ENCODE measurements around the gene DNAI1. TPM values are rescaled to one million over a fixed set of nuclear protein-coding genes. Genes with fewer than 3 reads are reported as not detected.

The DNAI1 gene
- total and polyA plus RNA-seq, 2 of the 4 experiments (the other 2 are of a cell fraction) = not detected

GRCh38 chr9:34491596-34491995, 33.0 kb downstream of the DNAI1 start:
- ChIA-PET POLR2A (ENCODE audit: unreplicated experiment) (no interaction called here), CTCF (no interaction called here)
- Histone ChIP-seq H3K4me3 (ENCODE audit: insufficient read depth, low read depth, low read length) (no peak overlapping the region), H2BK20ac (ENCODE audit: low read depth, low read length) (no peak overlapping the region), H3K27me3 (ENCODE audit: control insufficient read depth, insufficient read depth, low read length) (peaks cover 24% of the 10 kb centered on the region), H2BK120ac (ENCODE audit: low read depth, low read length) (no peak overlapping the region), H2BK15ac (ENCODE audit: low read depth, low read length) (no peak overlapping the region), H4K8ac (ENCODE audit: low read depth in 2 of 2, low read length in 2 of 2) (no peak overlapping the region), H2AFZ (replicated peaks; ENCODE audit: low read length, poor library complexity) (no peak overlapping the region), H3K4me2 (ENCODE audit: low read depth, low read length) (no peak overlapping the region), H3K9me1 (ENCODE audit: insufficient read depth, low read length) (no peaks in the 10 kb centered on the region), H2AK5ac (ENCODE audit: low read depth, low read length) (no peak overlapping the region), H3K18ac (ENCODE audit: low read depth, low read length) (no peak overlapping the region), H3K79me1 (ENCODE audit: low read depth in 1 of 2, low read length in 2 of 2) (no peaks in the 10 kb centered on the region), H3K4me1 (ENCODE audit: control insufficient read depth, insufficient read depth, low read length) (no peaks in the 10 kb centered on the region), H3K14ac (replicated peaks; ENCODE audit: low read depth, low read length) (no peak overlapping the region), H4K5ac (ENCODE audit: low read depth, low read length) (no peak overlapping the region), H3K23ac (ENCODE audit: low read depth, low read length) (no peak overlapping the region), H2AK9ac (replicated peaks; ENCODE audit: low read depth, low read length, poor library complexity) (no peak overlapping the region), H3K27ac (ENCODE audit: insufficient read depth, low read length) (no peak overlapping the region), H4K20me1 (ENCODE audit: insufficient read depth, low read length) (no peaks in the 10 kb centered on the region; the same call in 1 of the 2 replicates), H2BK5ac (ENCODE audit: low read depth, low read length, poor library complexity, severe bottlenecking) (no peak overlapping the region), H3K36me3 (ENCODE audit: control insufficient read depth, insufficient read depth, low read length) (no peaks in the 10 kb centered on the region), H3K4ac (ENCODE audit: low read depth, low read length) (no peak overlapping the region), H3K9ac (ENCODE audit: low read depth, low read length) (no peak overlapping the region), H3K56ac (ENCODE audit: extremely low read depth, insufficient read depth, low read length) (no peak overlapping the region), H3K9me3 (ENCODE audit: control insufficient read depth, insufficient read depth, low read length) (no peaks in the 10 kb centered on the region), H4K91ac (ENCODE audit: insufficient read depth, low read depth, low read length) (no peak overlapping the region)
- in situ Hi-C loops (cut with MboI; ENCODE audit: low sequenced_read_pairs) = loop anchor here (5.0 to 10.0 kb wide), 2 partner anchors 57 to 84 kb away; no protein-coding TSS in a partner anchor
- BruUV-seq (replicated peaks) = no TSS peak
- intact Hi-C loops (cut with micrococcal nuclease) = no loop called here
- TF ChIP-seq RCOR1 (IDR thresholded peaks at IDR 0.05; ENCODE audit: insufficient replicate concordance, low read length) (no peak), MAFK (IDR thresholded peaks at IDR 0.05; ENCODE audit: low read depth, low read length) (no peak), USF2 (IDR thresholded peaks at IDR 0.05; ENCODE audit: low read depth, low read length) (no peak), CTCF (conservative IDR thresholded peaks at IDR 0.05; ENCODE audit: low read depth, low read length) (no peak), POLR2A (IDR thresholded peaks at IDR 0.05; ENCODE audit: low read depth, low read length) (no peak), RAD21 (IDR thresholded peaks at IDR 0.05; ENCODE audit: low read length) (no peak)
- no peak for ATAC-seq (ENCODE audit: low read depth)
- DNase-seq = no peak
- dilution Hi-C loops (cut with HindIII; ENCODE audit: low sequenced_read_pairs, unreplicated experiment) = no loop called here
- 14% methylated on average over 1 of the region's 2 CpGs; no CpG with 5 or more reads in 1 of the 2 experiments for WGBS, 2 experiments (ENCODE audit: extremely low coverage in 2 of 2, insufficient read length in 1 of 2)

Data from IMR-90 (cell line).